HUES64 (cell line): Measurements from ENCODE around the gene RNLS.

Source experiments
- H3K27ac ChIP-seq: 2 replicates; pipeline ENCODE4 v1.7.0; 2013; ENCODE audit warnings: low read depth, low read length, inconsistent platforms
- H3K27me3 ChIP-seq: 2 replicates; pipeline ENCODE4 v1.6.1; 2013; ENCODE audit warnings: mild to moderate bottlenecking, low read length; ENCODE audit not compliant: insufficient read depth
- H3K36me3 ChIP-seq: 2 replicates; pipeline ENCODE4 v1.6.1; 2013; ENCODE audit warnings: mild to moderate bottlenecking, low read length; ENCODE audit not compliant: insufficient read depth
- H3K4me1 ChIP-seq: 2 replicates; pipeline ENCODE4 v1.6.1; 2013; ENCODE audit warnings: mild to moderate bottlenecking, low read length, moderate library complexity; ENCODE audit not compliant: insufficient read depth
- H3K4me3 ChIP-seq: 2 replicates; pipeline ENCODE4 v1.5.1; 2013; ENCODE audit warnings: mild to moderate bottlenecking, low read length, moderate library complexity
- H3K9ac ChIP-seq: 2 replicates; pipeline ENCODE4 v1.6.1; 2013; ENCODE audit warnings: mild to moderate bottlenecking, low read depth, low read length
- H3K9me3 ChIP-seq: 2 replicates; pipeline ENCODE4 v1.6.1; 2013; ENCODE audit warnings: low read depth, low read length; ENCODE audit not compliant: insufficient read depth
- WGBS: fragments of 150-250, 120-280 bp; methylation state at CpG from one replicate; pipeline ENCODE4 v1.1.7; 2013; ENCODE audit warnings: missing lambda C conversion rate; 5-methylcytosine and 5-hydroxymethylcytosine counted together

RNLS gene

DNA sequence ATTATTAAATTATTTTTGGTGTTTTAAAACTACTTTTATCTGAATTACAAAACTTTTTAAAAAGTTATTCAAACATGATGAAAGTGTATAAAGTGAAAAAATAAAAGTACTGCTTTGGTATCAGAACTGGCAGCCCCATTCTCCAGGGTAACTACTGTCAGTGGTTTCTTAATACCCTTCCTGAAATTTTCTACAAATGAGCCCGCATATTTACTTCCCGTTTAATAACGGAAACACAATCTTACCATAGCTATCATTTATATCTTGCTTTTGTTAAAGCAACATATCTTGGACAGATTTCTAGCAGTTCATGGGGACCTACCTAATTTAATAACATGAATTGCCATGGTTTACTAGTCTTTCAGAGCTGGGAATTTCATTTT, 249.9 kb downstream of the RNLS start:
- H3K27me3 ChIP-seq, result no peaks in the 10 kb centered on the region
- no peak overlapping the region for H3K9ac ChIP-seq
- peaks cover 5% of the 10 kb centered on the region for H3K4me1 ChIP-seq
- WGBS, result 97% methylated on average over 3 of the region's 3 CpGs
- no peaks in the 10 kb centered on the region for H3K9me3 ChIP-seq
- H3K36me3 ChIP-seq, result no peaks in the 10 kb centered on the region
- H3K4me3 ChIP-seq, result no peak overlapping the region
- no peak overlapping the region for H3K27ac ChIP-seq

DNA sequence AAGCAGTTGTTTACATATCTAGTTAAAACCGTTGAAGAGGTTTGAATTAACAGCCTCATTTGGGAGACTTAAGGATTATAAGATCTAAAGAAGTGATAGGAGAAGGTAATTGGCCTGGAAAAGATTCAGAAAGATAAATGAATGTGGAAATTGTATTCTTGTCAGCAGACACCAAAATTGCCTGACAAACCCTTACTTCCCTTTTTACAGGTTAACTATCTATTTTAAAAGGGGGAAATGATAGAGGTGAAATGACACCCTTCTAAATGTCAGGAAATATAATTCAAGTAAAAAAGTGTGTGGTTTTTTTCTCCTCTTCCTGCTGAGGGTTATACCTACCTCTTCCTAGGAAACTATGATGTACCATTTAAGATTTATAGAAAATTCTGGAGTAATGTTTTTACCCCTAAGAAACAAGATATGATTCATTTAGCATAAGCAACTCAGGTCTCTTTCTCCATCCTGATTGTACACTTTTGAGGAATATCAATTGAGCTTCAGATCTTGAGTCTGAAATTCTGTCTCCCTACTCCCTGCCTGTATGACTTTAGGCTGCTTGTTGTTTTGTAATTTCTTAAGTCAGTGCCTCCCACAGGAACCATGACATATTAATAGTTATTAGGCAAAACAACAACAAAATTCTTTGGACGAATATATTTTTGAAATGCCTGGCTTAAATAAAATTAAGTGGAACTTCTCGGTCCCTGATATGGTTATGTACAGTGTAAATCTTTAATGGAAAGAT, 250.4 kb downstream of the RNLS start:
- no peaks in the 10 kb centered on the region for H3K9me3 ChIP-seq
- WGBS, result 87% methylated on average over 3 of the region's 3 CpGs
- no peaks in the 10 kb centered on the region for H3K27me3 ChIP-seq
- H3K9ac ChIP-seq, result no peak overlapping the region
- no peak overlapping the region for H3K4me3 ChIP-seq
- H3K36me3 ChIP-seq, result no peaks in the 10 kb centered on the region
- H3K4me1 ChIP-seq, result peaks cover 5% of the 10 kb centered on the region
- no peak overlapping the region for H3K27ac ChIP-seq

DNA sequence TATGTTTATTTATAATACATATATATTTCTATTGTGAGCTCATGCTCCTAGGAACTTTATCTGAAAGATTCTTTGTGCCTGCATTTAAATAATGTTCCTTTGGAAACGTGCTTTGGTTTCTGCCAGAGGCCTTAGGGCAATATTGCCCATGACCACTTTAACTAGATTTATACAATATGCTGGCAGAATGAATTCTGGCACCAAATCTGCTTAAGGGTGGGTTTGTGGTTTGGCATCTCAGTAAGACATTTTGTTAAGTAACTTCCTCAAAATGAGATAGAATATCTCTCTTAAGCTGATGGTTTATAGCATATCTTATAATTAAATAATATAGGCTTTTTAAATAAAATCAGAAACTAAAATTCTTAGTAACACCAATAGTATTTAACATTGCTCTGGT, 252.9 kb downstream of the RNLS start:
- Histone ChIP-seq H3K4me1 (peaks cover 5% of the 10 kb centered on the region), H3K27me3 (no peaks in the 10 kb centered on the region), H3K9ac (no peak overlapping the region), H3K27ac (no peak overlapping the region), H3K4me3 (no peak overlapping the region), H3K36me3 (no peaks in the 10 kb centered on the region), H3K9me3 (no peaks in the 10 kb centered on the region)
- WGBS, result 78% methylated on average over 1 of the region's 1 CpG

DNA sequence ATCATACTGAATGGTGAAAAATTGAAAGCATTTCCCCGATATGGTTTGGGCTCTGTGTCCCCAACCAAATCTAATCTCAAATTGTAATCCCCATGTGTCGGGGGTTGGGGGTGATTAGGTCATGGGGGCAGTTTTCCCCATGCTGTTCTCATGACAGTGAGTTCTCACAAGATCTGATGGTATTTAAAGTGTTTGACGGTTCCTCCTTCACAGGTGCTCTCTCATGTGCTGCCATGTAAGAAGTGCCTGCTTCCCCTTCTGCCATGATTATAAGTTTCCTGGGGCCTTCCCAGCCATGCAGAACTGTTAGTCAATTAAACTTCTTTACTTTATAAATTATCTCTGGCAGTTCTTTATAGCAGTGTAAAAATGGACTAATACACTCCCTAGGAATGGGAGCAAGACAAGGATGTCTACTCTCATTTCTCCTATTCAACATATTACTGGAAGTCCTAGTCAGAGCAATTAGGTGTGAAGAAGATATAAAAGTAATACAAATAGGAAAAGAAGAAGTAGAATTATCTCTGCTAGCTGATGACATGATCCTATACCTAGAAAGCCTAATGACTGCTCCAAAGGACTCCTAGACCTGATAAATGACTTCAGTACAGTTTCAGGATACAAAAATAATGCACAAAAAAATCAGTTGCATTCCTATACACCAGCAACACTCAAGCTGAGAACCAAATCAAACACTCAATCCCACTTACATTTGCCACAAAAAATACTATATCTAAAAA, 260.6 kb downstream of the RNLS start:
- WGBS, result 94% methylated on average over 3 of the region's 3 CpGs
- H3K36me3 ChIP-seq, result no peaks in the 10 kb centered on the region
- H3K4me3 ChIP-seq, result no peak overlapping the region
- H3K4me1 ChIP-seq, result no peaks in the 10 kb centered on the region
- H3K27me3 ChIP-seq, result no peaks in the 10 kb centered on the region
- peaks cover 16% of the 10 kb centered on the region; the same call in 1 of the 2 replicates for H3K9me3 ChIP-seq
- no peak overlapping the region for H3K9ac ChIP-seq
- no peak overlapping the region for H3K27ac ChIP-seq

DNA sequence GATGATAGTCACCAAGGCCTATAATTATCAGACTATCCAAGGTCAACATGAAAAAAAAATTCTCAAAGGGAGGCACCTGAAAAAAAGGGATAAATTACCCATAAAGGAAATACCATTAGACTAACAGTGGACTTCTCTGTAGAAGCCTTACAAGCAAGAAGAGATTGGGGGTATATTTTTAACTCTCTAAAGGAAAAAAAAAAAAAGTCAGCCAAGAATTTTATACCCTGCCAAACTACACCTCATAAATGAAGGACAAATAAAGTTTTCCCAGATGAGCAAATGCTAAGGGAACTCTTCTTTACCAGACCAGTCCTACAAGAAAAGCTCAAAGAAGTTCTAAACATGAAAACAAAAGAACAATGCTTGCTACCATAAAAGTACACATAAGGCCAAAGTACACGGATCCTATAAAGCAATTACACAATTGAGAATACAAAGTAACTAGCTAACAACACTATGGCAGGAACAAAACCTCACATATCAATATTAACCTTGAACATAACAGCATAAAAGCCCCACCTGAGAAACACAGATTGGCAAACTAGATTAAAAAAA, 263.1 kb downstream of the RNLS start:
- Histone ChIP-seq H3K9me3 (peaks cover 16% of the 10 kb centered on the region; the same call in 1 of the 2 replicates), H3K27ac (no peak overlapping the region), H3K36me3 (no peaks in the 10 kb centered on the region), H3K4me3 (no peak overlapping the region), H3K27me3 (no peaks in the 10 kb centered on the region), H3K4me1 (no peaks in the 10 kb centered on the region), H3K9ac (no peak overlapping the region)
- 95% methylated on average over 1 of the region's 1 CpG for WGBS

DNA sequence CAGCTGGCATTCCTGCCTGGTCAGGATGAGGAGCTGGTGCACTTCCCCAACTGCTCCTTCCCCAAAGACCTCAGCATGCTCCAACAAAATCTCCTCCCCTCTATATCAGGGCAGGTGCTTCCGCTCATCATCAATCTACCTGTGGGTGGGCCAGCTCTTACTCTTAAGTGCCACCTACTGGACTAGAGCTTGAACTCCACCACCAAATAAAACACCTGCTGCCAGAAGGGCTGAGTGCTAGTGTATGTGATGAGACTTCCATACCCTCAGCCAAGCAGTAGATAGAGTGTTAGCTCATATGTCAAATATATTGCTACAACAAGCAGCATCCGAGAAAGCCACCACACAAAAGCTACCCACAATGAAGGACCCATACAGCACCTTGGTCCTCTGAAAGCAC, 264.3 kb downstream of the RNLS start:
- no peak overlapping the region for H3K9ac ChIP-seq
- H3K36me3 ChIP-seq, result no peaks in the 10 kb centered on the region
- no peak overlapping the region for H3K4me3 ChIP-seq
- no peak overlapping the region for H3K27ac ChIP-seq
- H3K4me1 ChIP-seq, result no peaks in the 10 kb centered on the region
- 85% methylated on average over 2 of the region's 2 CpGs for WGBS
- H3K9me3 ChIP-seq, result peaks cover 16% of the 10 kb centered on the region; the same call in 1 of the 2 replicates
- no peaks in the 10 kb centered on the region for H3K27me3 ChIP-seq

DNA sequence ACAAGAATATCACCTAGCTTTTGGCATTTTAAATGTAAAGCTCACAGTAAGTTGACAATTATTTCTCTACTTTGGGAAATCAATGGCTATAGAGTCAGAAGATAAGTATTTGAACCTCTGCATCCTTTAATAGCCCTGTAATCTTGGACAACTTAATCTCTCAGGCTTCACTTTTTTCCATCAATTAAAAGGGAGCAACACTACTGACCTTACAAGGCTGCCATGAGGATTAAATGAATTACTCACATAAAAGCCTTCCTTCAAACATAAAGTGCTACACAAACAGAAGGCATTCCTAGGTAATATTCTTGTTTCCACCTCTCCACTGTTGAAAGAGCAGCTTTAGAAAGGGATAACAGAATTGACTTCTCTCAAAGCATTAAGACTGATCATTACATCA, 266.0 kb downstream of the RNLS start:
- H3K27ac ChIP-seq, result no peak overlapping the region
- peaks cover 13% of the 10 kb centered on the region; the same call in 1 of the 2 replicates for H3K9me3 ChIP-seq

DNA sequence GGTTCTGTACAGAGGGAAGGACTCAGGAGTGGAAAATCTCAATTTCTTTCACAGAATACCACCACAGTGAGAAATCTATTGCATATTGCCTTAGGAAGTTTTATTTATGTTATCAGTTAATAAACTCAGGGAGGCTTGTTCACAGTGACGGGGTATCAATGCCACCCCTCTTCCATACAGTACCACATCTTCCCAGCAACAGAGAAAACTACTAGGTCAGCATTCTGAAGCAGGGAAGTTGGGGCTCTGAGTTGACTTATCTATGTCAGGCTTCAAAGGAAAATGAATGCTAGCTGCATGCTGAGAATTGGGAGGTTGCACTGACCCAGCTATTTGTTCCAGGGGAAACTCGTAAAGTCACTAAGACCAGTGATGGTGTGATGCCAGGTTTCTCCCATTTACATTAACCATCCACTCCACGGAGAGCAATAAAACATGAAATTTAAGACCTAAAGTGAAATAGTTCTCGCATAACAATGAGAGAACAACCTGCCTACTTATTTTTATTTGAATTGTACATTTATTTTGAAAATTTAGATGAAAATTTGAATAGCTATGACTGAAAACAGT, 266.7 kb downstream of the RNLS start:
- H3K9ac ChIP-seq, result no peak overlapping the region
- no peaks in the 10 kb centered on the region for H3K27me3 ChIP-seq
- H3K27ac ChIP-seq, result no peak overlapping the region
- WGBS, result 100% methylated on average over 2 of the region's 4 CpGs
- H3K4me3 ChIP-seq, result no peak overlapping the region
- peaks cover 13% of the 10 kb centered on the region; the same call in 1 of the 2 replicates for H3K9me3 ChIP-seq
- H3K4me1 ChIP-seq, result no peaks in the 10 kb centered on the region
- H3K36me3 ChIP-seq, result no peaks in the 10 kb centered on the region

More for the DNA sequence above, 266.0 kb downstream of the RNLS start:
- no peaks in the 10 kb centered on the region for H3K4me1 ChIP-seq
- no peak overlapping the region for H3K4me3 ChIP-seq
- no peaks in the 10 kb centered on the region for H3K27me3 ChIP-seq
- H3K36me3 ChIP-seq, result no peaks in the 10 kb centered on the region
- no peak overlapping the region for H3K9ac ChIP-seq

DNA sequence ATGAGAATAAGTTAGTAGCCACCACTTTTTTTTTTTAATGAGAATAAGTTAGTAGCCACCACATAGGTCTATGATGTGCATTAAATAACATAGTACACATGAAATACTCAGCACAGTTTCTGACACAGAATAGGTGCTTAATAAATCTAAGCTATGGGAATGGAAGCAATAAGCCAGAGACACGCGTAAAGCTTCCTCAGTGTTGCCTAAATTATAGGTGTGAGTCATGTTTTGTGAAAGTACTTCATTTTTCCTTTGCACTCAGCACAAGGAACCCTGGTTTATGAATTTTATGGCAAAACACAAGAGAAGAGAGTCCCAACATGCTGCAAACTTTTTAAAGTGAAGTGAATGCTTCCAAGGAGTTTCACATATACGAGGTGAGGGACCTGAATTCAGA, 267.4 kb downstream of the RNLS start:
- Histone ChIP-seq H3K27ac (no peak overlapping the region), H3K9me3 (peaks cover 13% of the 10 kb centered on the region; the same call in 1 of the 2 replicates), H3K27me3 (no peaks in the 10 kb centered on the region), H3K9ac (no peak overlapping the region), H3K4me1 (no peaks in the 10 kb centered on the region), H3K36me3 (no peaks in the 10 kb centered on the region), H3K4me3 (no peak overlapping the region)
- WGBS, result 95% methylated on average over 3 of the region's 3 CpGs

DNA sequence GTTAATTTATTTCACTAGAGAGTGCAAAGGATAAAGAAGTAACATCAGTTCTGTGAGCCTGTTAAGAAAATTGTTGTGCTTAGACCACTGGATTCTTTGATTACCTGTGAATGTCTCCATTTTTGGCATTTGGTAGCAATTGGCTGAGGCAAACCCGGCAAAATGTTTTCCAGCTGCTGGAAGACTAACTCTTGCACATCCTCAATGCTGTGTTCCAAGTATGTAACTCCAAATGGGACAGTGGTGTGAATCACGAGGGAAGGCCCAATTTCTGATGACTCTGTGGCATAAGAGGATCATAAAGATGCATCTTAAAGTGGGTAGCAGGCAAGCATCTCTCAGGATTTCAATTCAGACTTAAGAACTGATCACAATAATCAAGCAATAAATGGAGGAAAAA, 268.8 kb downstream of the RNLS start:
- no peak overlapping the region for H3K4me3 ChIP-seq
- no peak overlapping the region for H3K27ac ChIP-seq
- H3K4me1 ChIP-seq, result no peaks in the 10 kb centered on the region
- no peak overlapping the region for H3K9ac ChIP-seq
- H3K36me3 ChIP-seq, result no peaks in the 10 kb centered on the region
- peaks cover 6% of the 10 kb centered on the region; the same call in 1 of the 2 replicates for H3K9me3 ChIP-seq
- H3K27me3 ChIP-seq, result no peaks in the 10 kb centered on the region
- WGBS, result 100% methylated on average over 2 of the region's 2 CpGs

DNA sequence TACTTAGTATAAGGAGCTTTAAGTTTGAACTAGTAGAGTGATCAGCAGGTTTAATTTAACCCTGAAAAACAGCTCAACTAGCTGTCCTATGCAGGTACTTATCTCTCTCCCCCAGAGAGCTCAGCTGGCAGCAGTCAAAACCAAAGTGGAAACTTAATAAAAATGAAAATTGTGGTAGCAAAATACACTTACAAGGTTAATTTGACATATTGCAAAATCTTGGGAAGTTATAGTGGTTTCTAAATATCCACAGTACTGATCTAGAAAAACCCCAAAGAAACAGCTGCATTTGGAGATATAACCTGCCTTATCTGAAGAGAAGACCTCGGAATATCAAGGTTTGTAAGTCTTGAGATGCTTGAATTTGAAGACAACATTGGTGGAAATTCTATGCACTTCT, 269.2 kb downstream of the RNLS start:
- Histone ChIP-seq H3K4me3 (no peak overlapping the region), H3K9ac (no peak overlapping the region), H3K27ac (no peak overlapping the region), H3K9me3 (peaks cover under 1% of the 10 kb centered on the region; the same call in 1 of the 2 replicates), H3K4me1 (no peaks in the 10 kb centered on the region), H3K36me3 (no peaks in the 10 kb centered on the region), H3K27me3 (no peaks in the 10 kb centered on the region)
- WGBS, result 90% methylated on average over 1 of the region's 1 CpG
